ENCODE data around the gene SLC10A2. TPM values are rescaled to one million over a fixed set of nuclear protein-coding genes. Genes with fewer than 3 reads are reported as not detected.

The SLC10A2 gene
- total and polyA plus RNA-seq, 2 of the 4 experiments (the other 2 are of a cell fraction): not detected

GRCh38 chr13:103031332-103031873 is 34.8 kb downstream of the SLC10A2 start:
- no peak overlapping the region for H3K56ac ChIP-seq (ENCODE audit: extremely low read depth, insufficient read depth, low read length)
- H2AK5ac ChIP-seq (ENCODE audit: low read depth, low read length): no peak overlapping the region
- ChIA-PET CTCF (no interaction called here), POLR2A (ENCODE audit: unreplicated experiment) (no interaction called here)
- in situ Hi-C loops (cut with MboI; ENCODE audit: low sequenced_read_pairs) (no loop called here), dilution Hi-C loops (cut with HindIII; ENCODE audit: low sequenced_read_pairs, unreplicated experiment) (no loop called here), intact Hi-C loops (cut with micrococcal nuclease) (no loop called here)
- H3K79me1 ChIP-seq (ENCODE audit: low read depth in 1 of 2, low read length in 2 of 2): no peaks in the 10 kb centered on the region
- H3K4me1 ChIP-seq (ENCODE audit: control insufficient read depth, insufficient read depth, low read length): no peaks in the 10 kb centered on the region
- H3K36me3 ChIP-seq (ENCODE audit: control insufficient read depth, insufficient read depth, low read length): no peaks in the 10 kb centered on the region
- H3K4me2 ChIP-seq (ENCODE audit: low read depth, low read length): no peak overlapping the region
- no peak overlapping the region for H3K18ac ChIP-seq (ENCODE audit: low read depth, low read length)
- no peak overlapping the region for H2AK9ac ChIP-seq (replicated peaks; ENCODE audit: low read depth, low read length, poor library complexity)
- H3K27me3 ChIP-seq (ENCODE audit: control insufficient read depth, insufficient read depth, low read length): no peaks in the 10 kb centered on the region
- H3K14ac ChIP-seq (replicated peaks; ENCODE audit: low read depth, low read length): no peak overlapping the region
- no peak overlapping the region for H2BK120ac ChIP-seq (ENCODE audit: low read depth, low read length)
- TF ChIP-seq, protein P1, sequence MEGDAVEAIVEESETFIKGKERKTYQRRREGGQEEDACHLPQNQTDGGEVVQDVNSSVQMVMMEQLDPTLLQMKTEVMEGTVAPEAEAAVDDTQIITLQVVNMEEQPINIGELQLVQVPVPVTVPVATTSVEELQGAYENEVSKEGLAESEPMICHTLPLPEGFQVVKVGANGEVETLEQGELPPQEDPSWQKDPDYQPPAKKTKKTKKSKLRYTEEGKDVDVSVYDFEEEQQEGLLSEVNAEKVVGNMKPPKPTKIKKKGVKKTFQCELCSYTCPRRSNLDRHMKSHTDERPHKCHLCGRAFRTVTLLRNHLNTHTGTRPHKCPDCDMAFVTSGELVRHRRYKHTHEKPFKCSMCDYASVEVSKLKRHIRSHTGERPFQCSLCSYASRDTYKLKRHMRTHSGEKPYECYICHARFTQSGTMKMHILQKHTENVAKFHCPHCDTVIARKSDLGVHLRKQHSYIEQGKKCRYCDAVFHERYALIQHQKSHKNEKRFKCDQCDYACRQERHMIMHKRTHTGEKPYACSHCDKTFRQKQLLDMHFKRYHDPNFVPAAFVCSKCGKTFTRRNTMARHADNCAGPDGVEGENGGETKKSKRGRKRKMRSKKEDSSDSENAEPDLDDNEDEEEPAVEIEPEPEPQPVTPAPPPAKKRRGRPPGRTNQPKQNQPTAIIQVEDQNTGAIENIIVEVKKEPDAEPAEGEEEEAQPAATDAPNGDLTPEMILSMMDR (conservative IDR thresholded peaks at IDR 0.05; ENCODE audit: low read depth, low read length): no peak
- no peak for TF ChIP-seq FOS (IDR thresholded peaks at IDR 0.05; ENCODE audit: low read depth, low read length)
- no peak for TF ChIP-seq RCOR1 (IDR thresholded peaks at IDR 0.05; ENCODE audit: insufficient replicate concordance, low read length)
- TF ChIP-seq BHLHE40 (IDR thresholded peaks at IDR 0.05; ENCODE audit: low read depth, low read length): no peak
- TF ChIP-seq RAD21 (IDR thresholded peaks at IDR 0.05; ENCODE audit: low read length): no peak
- TF ChIP-seq POLR2A (IDR thresholded peaks at IDR 0.05; ENCODE audit: low read depth, low read length): no peak
- no peak for TF ChIP-seq CEBPB (IDR thresholded peaks at IDR 0.05; ENCODE audit: low read depth, low read length)
- no peak for TF ChIP-seq CHD1 (IDR thresholded peaks at IDR 0.05; ENCODE audit: low read depth, low read length)
- no peak for TF ChIP-seq MAZ (IDR thresholded peaks at IDR 0.05; ENCODE audit: borderline replicate concordance, low read depth, low read length)
- TF ChIP-seq RFX5 (IDR thresholded peaks at IDR 0.05; ENCODE audit: low read depth, low read length): no peak
- TF ChIP-seq NFE2L2 (IDR thresholded peaks at IDR 0.05; ENCODE audit: low read depth, low read length): no peak
- TF ChIP-seq MXI1 (IDR thresholded peaks at IDR 0.05; ENCODE audit: borderline replicate concordance, low read depth, low read length): no peak
- TF ChIP-seq, protein P2, sequence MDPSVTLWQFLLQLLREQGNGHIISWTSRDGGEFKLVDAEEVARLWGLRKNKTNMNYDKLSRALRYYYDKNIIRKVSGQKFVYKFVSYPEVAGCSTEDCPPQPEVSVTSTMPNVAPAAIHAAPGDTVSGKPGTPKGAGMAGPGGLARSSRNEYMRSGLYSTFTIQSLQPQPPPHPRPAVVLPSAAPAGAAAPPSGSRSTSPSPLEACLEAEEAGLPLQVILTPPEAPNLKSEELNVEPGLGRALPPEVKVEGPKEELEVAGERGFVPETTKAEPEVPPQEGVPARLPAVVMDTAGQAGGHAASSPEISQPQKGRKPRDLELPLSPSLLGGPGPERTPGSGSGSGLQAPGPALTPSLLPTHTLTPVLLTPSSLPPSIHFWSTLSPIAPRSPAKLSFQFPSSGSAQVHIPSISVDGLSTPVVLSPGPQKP (IDR thresholded peaks at IDR 0.05; ENCODE audit: borderline replicate concordance, low read depth, low read length): no peak
- no peak for TF ChIP-seq MAFK (IDR thresholded peaks at IDR 0.05; ENCODE audit: low read depth, low read length)
- TF ChIP-seq SMC3 (IDR thresholded peaks at IDR 0.05; ENCODE audit: low read depth, low read length): no peak
- no CpG with 5 or more reads among the region's 2 CpGs for WGBS, 2 experiments (ENCODE audit: extremely low coverage in 2 of 2, insufficient read length in 1 of 2)
- H4K5ac ChIP-seq (ENCODE audit: low read depth, low read length): no peak overlapping the region
- peaks cover 14% of the 10 kb centered on the region for H3K9me3 ChIP-seq (ENCODE audit: control insufficient read depth, insufficient read depth, low read length)
- no peaks in the 10 kb centered on the region for H4K20me1 ChIP-seq (ENCODE audit: insufficient read depth, low read length)
- H4K91ac ChIP-seq (ENCODE audit: insufficient read depth, low read depth, low read length): no peak overlapping the region
- H3K23ac ChIP-seq (ENCODE audit: low read depth, low read length): no peak overlapping the region
- H2BK20ac ChIP-seq (ENCODE audit: low read depth, low read length): no peak overlapping the region
- no peak overlapping the region for H3K4ac ChIP-seq (ENCODE audit: low read depth, low read length)
- no peak for DNase-seq
- no peak overlapping the region for H4K8ac ChIP-seq (ENCODE audit: low read depth in 2 of 2, low read length in 2 of 2)
- no peak overlapping the region for H2BK15ac ChIP-seq (ENCODE audit: low read depth, low read length)
- no peak for ATAC-seq (ENCODE audit: low read depth)
- no peaks in the 10 kb centered on the region for H3K9me1 ChIP-seq (ENCODE audit: insufficient read depth, low read length)
- BruUV-seq (replicated peaks): no TSS peak
- H2AFZ ChIP-seq (replicated peaks; ENCODE audit: low read length, poor library complexity): no peak overlapping the region
- H3K9ac ChIP-seq (ENCODE audit: low read depth, low read length): no peak overlapping the region
- H2BK5ac ChIP-seq (ENCODE audit: low read depth, low read length, poor library complexity, severe bottlenecking): no peak overlapping the region
- H3K4me3 ChIP-seq (ENCODE audit: insufficient read depth, low read depth, low read length): no peak overlapping the region
- H3K27ac ChIP-seq (ENCODE audit: insufficient read depth, low read length): no peak overlapping the region

All from IMR-90 (cell line).